ENCODE data around the gene STK26.

STK26 gene

DNA sequence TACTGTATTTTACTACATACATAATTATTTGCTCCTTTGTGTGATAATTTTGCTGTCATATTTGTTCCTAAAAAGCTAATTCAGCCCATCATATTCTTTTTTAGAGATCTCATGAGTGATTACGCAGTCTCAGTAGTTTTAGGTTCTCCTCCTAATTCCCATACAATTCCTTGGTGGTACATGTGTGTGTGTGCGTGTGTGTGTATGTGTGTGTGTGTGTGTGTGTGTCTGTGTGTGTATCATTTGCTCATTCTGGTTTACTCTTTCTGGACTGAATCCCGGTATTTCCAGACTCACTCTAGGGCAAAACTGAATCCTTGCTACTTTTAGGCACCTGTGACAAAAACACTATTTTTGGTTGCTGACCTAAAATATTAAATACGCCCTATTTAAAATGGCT, 34.9 kb downstream of the STK26 start:
- no peak for DNase-seq (ENCODE audit: low read depth in 1 of 2, low spot score in 1 of 2)
- TF ChIP-seq POLR2AphosphoS5 (IDR thresholded peaks at IDR 0.05; ENCODE audit: low read depth) (no peak), CTCF (IDR thresholded peaks at IDR 0.05; ENCODE audit: insufficient read depth, low read length) (no peak), GABPA (IDR thresholded peaks at IDR 0.05; ENCODE audit: low read depth) (no peak), SPI1 (IDR thresholded peaks at IDR 0.05; ENCODE audit: borderline replicate concordance, low read depth) (no peak)
- TF ChIP-seq, protein P1, sequence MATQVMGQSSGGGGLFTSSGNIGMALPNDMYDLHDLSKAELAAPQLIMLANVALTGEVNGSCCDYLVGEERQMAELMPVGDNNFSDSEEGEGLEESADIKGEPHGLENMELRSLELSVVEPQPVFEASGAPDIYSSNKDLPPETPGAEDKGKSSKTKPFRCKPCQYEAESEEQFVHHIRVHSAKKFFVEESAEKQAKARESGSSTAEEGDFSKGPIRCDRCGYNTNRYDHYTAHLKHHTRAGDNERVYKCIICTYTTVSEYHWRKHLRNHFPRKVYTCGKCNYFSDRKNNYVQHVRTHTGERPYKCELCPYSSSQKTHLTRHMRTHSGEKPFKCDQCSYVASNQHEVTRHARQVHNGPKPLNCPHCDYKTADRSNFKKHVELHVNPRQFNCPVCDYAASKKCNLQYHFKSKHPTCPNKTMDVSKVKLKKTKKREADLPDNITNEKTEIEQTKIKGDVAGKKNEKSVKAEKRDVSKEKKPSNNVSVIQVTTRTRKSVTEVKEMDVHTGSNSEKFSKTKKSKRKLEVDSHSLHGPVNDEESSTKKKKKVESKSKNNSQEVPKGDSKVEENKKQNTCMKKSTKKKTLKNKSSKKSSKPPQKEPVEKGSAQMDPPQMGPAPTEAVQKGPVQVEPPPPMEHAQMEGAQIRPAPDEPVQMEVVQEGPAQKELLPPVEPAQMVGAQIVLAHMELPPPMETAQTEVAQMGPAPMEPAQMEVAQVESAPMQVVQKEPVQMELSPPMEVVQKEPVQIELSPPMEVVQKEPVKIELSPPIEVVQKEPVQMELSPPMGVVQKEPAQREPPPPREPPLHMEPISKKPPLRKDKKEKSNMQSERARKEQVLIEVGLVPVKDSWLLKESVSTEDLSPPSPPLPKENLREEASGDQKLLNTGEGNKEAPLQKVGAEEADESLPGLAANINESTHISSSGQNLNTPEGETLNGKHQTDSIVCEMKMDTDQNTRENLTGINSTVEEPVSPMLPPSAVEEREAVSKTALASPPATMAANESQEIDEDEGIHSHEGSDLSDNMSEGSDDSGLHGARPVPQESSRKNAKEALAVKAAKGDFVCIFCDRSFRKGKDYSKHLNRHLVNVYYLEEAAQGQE (IDR thresholded peaks at IDR 0.05; ENCODE audit: insufficient replicate concordance, low read depth): no peak
- Histone ChIP-seq H3K27ac (replicated peaks) (no peak overlapping the region), H3K4me3 (replicated peaks; ENCODE audit: insufficient read depth, low read length) (no peak overlapping the region), H3K27me3 (ENCODE audit: insufficient read depth, poor library complexity, severe bottlenecking) (no peaks in the 10 kb centered on the region)

GRCh38 chrX:132058975-132059374, 35.9 kb downstream of the STK26 start:
- DNase-seq (ENCODE audit: low read depth in 1 of 2, low spot score in 1 of 2): no peak
- H3K4me3 ChIP-seq (replicated peaks; ENCODE audit: insufficient read depth, low read length): no peak overlapping the region
- TF ChIP-seq, protein P1 (IDR thresholded peaks at IDR 0.05; ENCODE audit: insufficient replicate concordance, low read depth): no peak
- no peak for TF ChIP-seq GABPA (IDR thresholded peaks at IDR 0.05; ENCODE audit: low read depth)
- no peak for TF ChIP-seq SPI1 (IDR thresholded peaks at IDR 0.05; ENCODE audit: borderline replicate concordance, low read depth)
- TF ChIP-seq POLR2AphosphoS5 (IDR thresholded peaks at IDR 0.05; ENCODE audit: low read depth): no peak
- TF ChIP-seq CTCF (IDR thresholded peaks at IDR 0.05; ENCODE audit: insufficient read depth, low read length): no peak
- H3K27me3 ChIP-seq (ENCODE audit: insufficient read depth, poor library complexity, severe bottlenecking): no peaks in the 10 kb centered on the region
- no peak overlapping the region for H3K27ac ChIP-seq (replicated peaks)

DNA sequence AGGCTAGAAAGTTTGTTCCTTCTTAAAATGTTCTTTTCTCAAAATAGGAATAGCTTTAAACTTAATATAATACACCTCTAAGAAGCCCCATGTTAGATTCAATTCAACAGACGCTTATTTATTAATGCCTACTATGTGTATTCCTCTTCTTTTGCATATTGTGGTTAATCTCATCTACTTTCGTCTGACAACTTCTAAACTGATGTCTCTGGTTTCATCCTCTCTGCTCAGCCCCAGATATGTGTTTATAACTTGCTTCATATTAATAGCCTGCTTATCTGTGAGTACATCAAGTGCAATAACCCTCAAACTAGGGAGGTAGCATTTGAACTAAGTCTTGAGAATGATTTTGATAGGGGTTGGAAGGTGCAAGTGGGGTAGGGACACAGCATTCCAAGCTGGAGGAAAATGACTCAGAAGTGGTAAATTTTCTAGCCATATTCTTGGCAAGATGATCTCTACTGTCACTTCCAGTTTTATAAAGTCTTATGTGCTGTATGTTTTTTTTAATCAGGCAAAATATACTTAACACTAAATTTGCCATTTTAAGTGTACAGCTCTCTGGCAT, 37.0 kb downstream of the STK26 start:
- TF ChIP-seq, protein P1 (IDR thresholded peaks at IDR 0.05; ENCODE audit: insufficient replicate concordance, low read depth): no peak
- no peak for TF ChIP-seq CTCF (IDR thresholded peaks at IDR 0.05; ENCODE audit: insufficient read depth, low read length)
- DNase-seq (ENCODE audit: low read depth in 1 of 2, low spot score in 1 of 2): no peak
- Histone ChIP-seq H3K27ac (replicated peaks) (no peak overlapping the region), H3K27me3 (ENCODE audit: insufficient read depth, poor library complexity, severe bottlenecking) (no peaks in the 10 kb centered on the region), H3K4me3 (replicated peaks; ENCODE audit: insufficient read depth, low read length) (no peak overlapping the region)
